Pancreas (tissue), 10 donors: ENCODE data around the gene ATP6V1F. TPM values are rescaled to one million over a fixed set of nuclear protein-coding genes. Genes with fewer than 3 reads are reported as not detected.

Source experiments
- ATAC-seq, 4 donors: fragments of 200-7000 bp; cut with Tn5 transposase; one replicate each; pipeline versions ENCODE4 v1.8.0 to v1.9.1; 2020; ENCODE audit warnings: mild to moderate bottlenecking in 4 of 4, moderate library complexity in 4 of 4
- DNase-seq, 6 donors: peaks; one replicate each; pipeline ENCODE4 v3.0.0-alpha.2; 2020
- FAIRE-seq: peaks from 2 replicates; lab custom pipeline; 2012; peaks lifted over from hg19 to GRCh38; lab: Jason Lieb, UNC
- H3K27ac ChIP-seq, 4 donors: fragments of 200-600 bp; sonication (generic); 1 replicate in 3 of 4; 2 replicates in 1 of 4; pipeline versions ENCODE4 v1.5.0 to v1.8.0; 2020
- H3K27me3 ChIP-seq, 4 donors: fragments of 200-600 bp; one replicate each; pipeline ENCODE4 v1.8.0; 2021
- H3K36me3 ChIP-seq, 3 donors: fragments of 200-600 bp; sonication (generic) in 1 of 3; one replicate each; pipeline versions ENCODE4 v1.5.0 to v1.8.0; 2020 to 2021
- H3K4me1 ChIP-seq, 3 donors: fragments of 200-600 bp; one replicate each; pipeline ENCODE4 v1.8.0; 2021
- H3K4me3 ChIP-seq, 4 donors: fragments of 200-600 bp; sonication (generic) in 2 of 4; one replicate each; pipeline versions ENCODE4 v1.5.0 to v1.8.0; 2020 to 2021
- H3K9me3 ChIP-seq, 4 donors: fragments of 200-600 bp; one replicate each; pipeline ENCODE4 v1.8.0; 2021
- WGBS, 2 donors: extraction: QIAGEN DNeasy Blood & Tissue Kit; methylation state at CpG; one replicate each; pipeline ENCODE4 v1.1.7; 2013; 5-methylcytosine and 5-hydroxymethylcytosine counted together
- intact Hi-C, 3 donors: fragments of 100-400 bp; cut with DNase I; formaldehyde crosslinking; loops; one replicate each; pipeline versions ENCODE4 v1.11.1 to v1.14.2; 2022
- polyA plus RNA-seq, 2 donors: library from polyadenylated mRNA; stranded (reverse); fragments of 200-250 nt; gene quantifications; one replicate each; pipeline ENCODE4 v1.2.3, GENCODE V29; 2013
- total RNA-seq, 6 donors: library from RNA; stranded (reverse); fragmentation: NEBNext Ultra II Directional in 4 of 6; extraction: Animal tissue kit (Norgen Biotek cat#: 25700) in 4 of 6; gene quantifications; one replicate each; pipeline versions ENCODE4 v1.2.1 to v1.2.4, GENCODE V29; 2021 to 2023
- TF ChIP-seq, protein P1 (sequence below), 4 donors: fragments of 200-600 bp; sonication (generic) in 3 of 4; IDR thresholded peaks; one replicate each; pipeline versions ENCODE4 v1.5.0 to v1.8.0; 2021; ENCODE audit warnings: antibody characterized with exemption in 4 of 4
- donor health status: healthy with polysubstance abuse.
- donor health status: DM: no; HTN: no; CAD: no; lungs with moderate emphysema.
- donor health status: DM: no; HTN: no; CAD: no.
- donor health status: control.
- donor health status: control.
- donor health status: Bipolar disorder and iron deficiency.
- donor health status: DM: yes; HTN: yes; CAD: no.
- donor health status: DM: no; HTN: no; CAD: no.
- donor health status: DM: no; HTN: no; CAD: no.
- donor health status: DM: yes; HTN: yes; CAD: no.

ATP6V1F gene, protein sequence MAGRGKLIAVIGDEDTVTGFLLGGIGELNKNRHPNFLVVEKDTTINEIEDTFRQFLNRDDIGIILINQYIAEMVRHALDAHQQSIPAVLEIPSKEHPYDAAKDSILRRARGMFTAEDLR
- total RNA-seq, result 10 to 100 TPM; 28.1 to 66.8 (median 37.7) TPM
- 10 to 100 TPM; 94.8 to 96.9 TPM for polyA plus RNA-seq

DNA sequence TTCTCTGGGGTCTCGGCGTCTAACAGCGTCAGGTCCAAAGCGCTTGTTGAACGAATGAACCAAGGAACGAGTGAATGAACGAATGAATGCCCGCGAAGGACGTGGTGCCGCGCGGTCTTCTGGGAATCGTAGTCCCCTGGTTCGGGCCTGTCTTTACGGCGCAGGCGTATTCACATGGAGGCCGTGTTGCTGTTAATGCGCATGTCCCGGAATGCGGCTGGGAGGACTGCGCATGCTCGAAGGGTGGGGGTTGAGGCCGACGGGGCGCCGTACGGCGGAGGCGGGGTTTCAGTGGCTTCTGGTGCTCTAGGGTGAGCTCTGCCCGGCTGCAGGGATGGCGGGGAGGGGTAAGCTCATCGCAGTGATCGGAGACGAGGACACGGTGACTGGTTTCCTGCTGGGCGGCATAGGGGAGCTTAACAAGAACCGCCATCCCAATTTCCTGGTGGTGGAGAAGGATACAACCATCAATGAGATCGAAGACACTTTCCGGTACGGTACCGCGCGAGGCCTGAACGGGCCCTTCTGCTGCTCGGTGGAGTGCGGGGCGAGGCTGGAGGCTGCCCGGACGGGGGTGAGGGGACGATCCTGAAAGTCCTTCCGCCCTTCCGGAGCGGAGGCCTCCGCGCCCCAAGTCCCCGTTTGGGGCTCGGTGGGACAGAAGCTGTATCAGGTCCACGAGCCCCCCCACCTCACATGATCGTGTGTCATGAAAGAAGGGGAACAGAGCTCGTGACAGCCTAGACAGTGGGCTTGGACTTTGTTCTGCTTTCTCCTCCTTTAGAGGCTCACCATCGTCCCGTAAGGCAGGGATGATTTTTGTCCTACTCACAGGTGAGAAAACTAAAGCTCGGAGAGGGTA, at the start of gene ATP6V1F:
TSS of gene ATP6V1F (plus strand) at position 286 of the 862 bp plus-strand sequence. CDS start at position 335, 49 bp downstream.
- peaks cover 0 to 9% (median 7%) of the 10 kb centered on the region in 3 donors for H3K4me1 ChIP-seq
- DNase-seq, result peak; percentile 95 to 100 (median 99)
- H3K27ac ChIP-seq, result peak within 1 kb of the TSS in 2 of 4 donors; percentile 62 to 66
- peak; percentile 86 for FAIRE-seq
- peak; percentile 95 to 98 (median 98) for ATAC-seq
- H3K27me3 ChIP-seq, result no peaks in the 10 kb centered on the region
- H3K9me3 ChIP-seq, result no peaks in the 10 kb centered on the region
- no peaks in the 10 kb centered on the region for H3K36me3 ChIP-seq
- H3K4me3 ChIP-seq, result peak within 1 kb of the TSS; percentile 64 to 81 (median 71)
- WGBS, 2 donors, result 1% methylated on average over 65 of the region's 65 CpGs
- intact Hi-C loops, result no loop called here
- TF ChIP-seq, protein P1, sequence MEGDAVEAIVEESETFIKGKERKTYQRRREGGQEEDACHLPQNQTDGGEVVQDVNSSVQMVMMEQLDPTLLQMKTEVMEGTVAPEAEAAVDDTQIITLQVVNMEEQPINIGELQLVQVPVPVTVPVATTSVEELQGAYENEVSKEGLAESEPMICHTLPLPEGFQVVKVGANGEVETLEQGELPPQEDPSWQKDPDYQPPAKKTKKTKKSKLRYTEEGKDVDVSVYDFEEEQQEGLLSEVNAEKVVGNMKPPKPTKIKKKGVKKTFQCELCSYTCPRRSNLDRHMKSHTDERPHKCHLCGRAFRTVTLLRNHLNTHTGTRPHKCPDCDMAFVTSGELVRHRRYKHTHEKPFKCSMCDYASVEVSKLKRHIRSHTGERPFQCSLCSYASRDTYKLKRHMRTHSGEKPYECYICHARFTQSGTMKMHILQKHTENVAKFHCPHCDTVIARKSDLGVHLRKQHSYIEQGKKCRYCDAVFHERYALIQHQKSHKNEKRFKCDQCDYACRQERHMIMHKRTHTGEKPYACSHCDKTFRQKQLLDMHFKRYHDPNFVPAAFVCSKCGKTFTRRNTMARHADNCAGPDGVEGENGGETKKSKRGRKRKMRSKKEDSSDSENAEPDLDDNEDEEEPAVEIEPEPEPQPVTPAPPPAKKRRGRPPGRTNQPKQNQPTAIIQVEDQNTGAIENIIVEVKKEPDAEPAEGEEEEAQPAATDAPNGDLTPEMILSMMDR (IDR thresholded peaks at IDR 0.05), result no peak

DNA sequence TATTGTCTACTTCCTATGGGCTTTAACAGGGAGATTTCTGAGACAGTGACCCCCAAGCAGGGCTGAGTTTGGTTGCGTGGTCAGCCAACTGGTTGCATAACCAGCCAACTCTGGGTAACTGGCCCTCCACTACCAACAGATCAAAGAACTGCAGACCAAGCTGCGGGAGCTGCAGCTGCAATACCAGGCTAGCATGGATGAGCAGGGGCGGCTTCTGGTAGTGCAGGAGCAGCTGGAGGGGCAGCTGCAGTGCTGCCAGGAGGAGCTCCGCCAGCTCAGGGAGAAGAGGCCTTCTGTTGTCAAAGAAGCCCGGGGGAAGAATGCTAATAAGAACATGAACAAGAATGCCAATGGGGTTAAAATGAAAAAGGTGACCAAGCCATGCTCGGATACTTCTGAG, 48.2 kb upstream of the ATP6V1F start:
- no peak for FAIRE-seq
- intact Hi-C loops, result no loop called here
- 71% methylated on average over 6 of the region's 6 CpGs for WGBS, 2 donors
- TF ChIP-seq, protein P1 (IDR thresholded peaks at IDR 0.05), result no peak
- Histone ChIP-seq H3K36me3 (no peaks in the 10 kb centered on the region), H3K4me3 (no peak overlapping the region), H3K9me3 (no peaks in the 10 kb centered on the region), H3K4me1 (peaks cover 0 to 3% (median 0%) of the 10 kb centered on the region in 3 donors), H3K27me3 (no peaks in the 10 kb centered on the region), H3K27ac (no peak overlapping the region)
- no peak for ATAC-seq
- DNase-seq, result no peak

DNA sequence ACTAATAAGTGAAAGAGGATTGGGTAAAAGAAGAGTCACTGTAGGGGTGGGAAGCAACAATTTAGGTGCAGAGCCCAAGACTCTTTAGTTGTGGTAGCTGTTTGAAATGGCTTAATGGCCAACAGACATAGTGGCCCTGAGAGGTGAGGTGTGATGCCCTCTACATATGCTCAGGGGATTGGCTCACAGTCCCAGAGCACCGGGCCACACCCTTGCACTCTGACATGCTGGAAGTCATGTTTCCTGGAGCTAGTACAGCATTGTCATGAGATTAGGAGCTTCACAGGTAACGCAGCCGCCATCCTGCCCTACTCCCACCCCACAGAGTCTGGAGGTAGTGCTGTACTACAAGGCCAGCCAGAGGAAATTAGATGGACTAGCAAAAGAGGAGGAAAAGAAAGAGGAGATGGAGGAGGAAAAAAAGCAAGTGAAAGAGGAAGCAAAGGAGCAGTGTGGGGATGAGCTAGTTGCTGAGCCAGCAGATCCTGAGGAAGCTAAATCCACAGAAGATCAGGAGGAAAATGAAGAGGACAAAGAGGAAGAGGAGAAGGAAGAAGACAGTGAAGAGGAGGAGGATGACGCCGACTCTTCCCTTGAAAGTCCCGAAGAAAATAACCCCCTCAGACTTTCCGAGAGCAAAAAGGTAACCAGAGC, 47.2 kb upstream of the ATP6V1F start:
- intact Hi-C loops, result no loop called here
- 95 to 97% methylated on average over 7 of the region's 7 CpGs for WGBS, 2 donors
- no peak for ATAC-seq
- H3K27me3 ChIP-seq, result no peaks in the 10 kb centered on the region
- no peak for DNase-seq
- TF ChIP-seq, protein P1 (IDR thresholded peaks at IDR 0.05), result no peak
- no peaks in the 10 kb centered on the region for H3K9me3 ChIP-seq
- no peaks in the 10 kb centered on the region for H3K36me3 ChIP-seq
- no peak for FAIRE-seq
- no peak overlapping the region for H3K4me3 ChIP-seq
- no peak overlapping the region for H3K27ac ChIP-seq
- H3K4me1 ChIP-seq, result peaks cover 0 to 3% (median 0%) of the 10 kb centered on the region in 3 donors

DNA sequence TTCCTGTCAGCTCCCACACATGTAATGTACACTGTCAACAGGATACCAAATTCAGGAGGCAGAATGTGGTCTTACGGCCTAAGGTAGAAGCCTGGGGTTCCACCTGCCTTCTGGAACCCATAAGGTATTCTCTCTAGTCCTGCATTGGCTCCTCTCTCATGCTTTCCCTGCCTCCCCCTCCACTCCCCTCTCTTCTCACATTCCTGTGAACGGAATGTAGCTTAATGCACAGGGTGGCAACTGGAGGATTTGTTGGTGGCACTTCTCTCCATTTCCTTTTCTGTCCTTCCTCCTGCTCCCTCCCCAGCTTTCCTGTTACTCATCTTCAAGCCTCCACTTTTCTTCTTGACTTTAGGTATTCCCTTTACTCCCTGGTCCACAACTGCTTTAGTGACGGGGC, 44.0 kb upstream of the ATP6V1F start:
- no peak for FAIRE-seq

More for the DNA sequence above, 44.0 kb upstream of the ATP6V1F start:
- Histone ChIP-seq H3K9me3 (no peaks in the 10 kb centered on the region), H3K27ac (no peak overlapping the region), H3K4me1 (peaks cover 0 to 3% (median 0%) of the 10 kb centered on the region in 3 donors), H3K4me3 (no peak overlapping the region), H3K27me3 (no peaks in the 10 kb centered on the region), H3K36me3 (no peaks in the 10 kb centered on the region)
- ATAC-seq, result no peak
- no peak for DNase-seq
- intact Hi-C loops, result no loop called here
- TF ChIP-seq, protein P1 (IDR thresholded peaks at IDR 0.05), result no peak
- 82 to 94% methylated on average over 3 of the region's 3 CpGs for WGBS, 2 donors
